Smooth muscle cell (in vitro differentiated cells): ENCODE results near the gene PTRH1. TPM values are rescaled to one million over a fixed set of nuclear protein-coding genes. Genes with fewer than 3 reads are reported as not detected.

ENCODE experiments used
- DNase-seq: peaks from one replicate; lab custom pipeline; 2025; ENCODE audit not compliant: unreplicated experiment; lab: John Stamatoyannopoulos, UW
- H2AFZ ChIP-seq: fragments of 200-600 bp; sonication (generic); 2 replicates; pipeline ENCODE4 v1.6.0; 2016; ENCODE audit warnings: antibody characterized with exemption, low read depth, mild to moderate bottlenecking
- H3F3A ChIP-seq: fragments of 200-600 bp; sonication (generic); 2 replicates; pipeline ENCODE4 v1.6.0; 2017; ENCODE audit warnings: antibody characterized with exemption, low read depth
- H3K27ac ChIP-seq: fragments of 200-600 bp; sonication (generic); 2 replicates; pipeline ENCODE4 v1.5.1; 2016; ENCODE audit warnings: low read depth, mild to moderate bottlenecking
- H3K27me3 ChIP-seq: fragments of 200-600 bp; sonication (generic); 2 replicates; pipeline ENCODE4 v1.6.1; 2016; ENCODE audit warnings: low read depth, mild to moderate bottlenecking
- H3K36me3 ChIP-seq: fragments of 200-600 bp; sonication (generic); 2 replicates; pipeline ENCODE4 v1.5.1; 2016; ENCODE audit warnings: low read depth
- H3K4me1 ChIP-seq: fragments of 200-600 bp; sonication (generic); 2 replicates; pipeline ENCODE4 v1.5.1; 2016; ENCODE audit warnings: low read depth
- H3K4me2 ChIP-seq: fragments of 200-600 bp; sonication (generic); 2 replicates; pipeline ENCODE4 v1.6.0; 2016; ENCODE audit warnings: mild to moderate bottlenecking
- H3K4me3 ChIP-seq: fragments of 200-600 bp; sonication (generic); 2 replicates; pipeline ENCODE4 v1.5.1; 2016; ENCODE audit warnings: mild to moderate bottlenecking
- H3K79me2 ChIP-seq: fragments of 200-600 bp; sonication (generic); 2 replicates; pipeline ENCODE4 v1.6.0; 2016; ENCODE audit warnings: low read depth, mild to moderate bottlenecking
- H3K9ac ChIP-seq: fragments of 200-600 bp; sonication (generic); 2 replicates; pipeline ENCODE4 v1.6.0; 2016; ENCODE audit warnings: low read depth
- H3K9me3 ChIP-seq: fragments of 200-600 bp; sonication (generic); replicated peaks from 2 replicates; pipeline ENCODE4 v1.5.1; 2016; ENCODE audit warnings: low read depth
- H4K20me1 ChIP-seq: fragments of 200-600 bp; sonication (generic); 2 replicates; pipeline ENCODE4 v1.6.0; 2016; ENCODE audit warnings: low read depth
- WGBS: methylation state at CpG from one replicate; pipeline ENCODE4 v1.1.7; 2016; ENCODE audit warnings: low lambda C conversion rate; 5-methylcytosine and 5-hydroxymethylcytosine counted together
- polyA plus RNA-seq: library from polyadenylated mRNA; unstranded; fragments of >200 nt; fragmentation: Nextera tagmentation; extraction: Ambion mirVana; gene quantifications from 2 replicates; pipeline ENCODE4 v1.2.1, GENCODE V29; 2016
- total RNA-seq: library from RNA; depleted of rRNA; stranded (reverse); fragments of >200 nt; gene quantifications from 2 replicates; pipeline ENCODE4 v1.2.3, GENCODE V29; 2014
- TF ChIP-seq, protein P1 (sequence below): fragments of 200-600 bp; sonication (generic); IDR thresholded peaks from 2 replicates; pipeline ENCODE4 v1.5.1; 2017; ENCODE audit warnings: borderline replicate concordance, mild to moderate bottlenecking, antibody characterized with exemption; ENCODE audit not compliant: insufficient read depth, poor library complexity, severe bottlenecking

PTRH1 gene
- total and polyA plus RNA-seq, 2 experiments from 2014 or later: 11.9 to 33.8 TPM

DNA sequence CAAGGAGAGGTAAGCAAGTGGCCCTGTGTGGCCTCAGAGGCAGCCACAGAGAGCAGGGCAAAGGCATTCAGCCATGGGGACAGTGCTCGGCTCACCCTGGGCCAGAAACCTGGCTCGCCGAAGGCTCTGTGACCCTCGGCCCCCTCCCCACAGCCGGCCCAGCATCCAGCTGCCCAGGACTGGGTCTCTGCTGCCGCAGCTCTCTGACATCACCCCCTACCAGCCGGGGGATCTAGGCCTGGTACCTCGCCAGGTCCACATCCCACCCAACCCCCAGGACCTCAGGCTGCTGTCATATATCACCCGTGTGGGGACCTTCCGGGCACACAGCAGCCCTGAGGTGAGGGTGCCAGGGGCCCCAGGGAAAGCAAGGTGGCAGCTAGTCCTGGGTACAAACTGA is 2.6 kb downstream of the PTRH1 start:
- no peaks in the 10 kb centered on the region for H3K79me2 ChIP-seq
- no peaks in the 10 kb centered on the region for H4K20me1 ChIP-seq
- H3F3A ChIP-seq: no peaks in the 10 kb centered on the region
- TF ChIP-seq, protein P1, sequence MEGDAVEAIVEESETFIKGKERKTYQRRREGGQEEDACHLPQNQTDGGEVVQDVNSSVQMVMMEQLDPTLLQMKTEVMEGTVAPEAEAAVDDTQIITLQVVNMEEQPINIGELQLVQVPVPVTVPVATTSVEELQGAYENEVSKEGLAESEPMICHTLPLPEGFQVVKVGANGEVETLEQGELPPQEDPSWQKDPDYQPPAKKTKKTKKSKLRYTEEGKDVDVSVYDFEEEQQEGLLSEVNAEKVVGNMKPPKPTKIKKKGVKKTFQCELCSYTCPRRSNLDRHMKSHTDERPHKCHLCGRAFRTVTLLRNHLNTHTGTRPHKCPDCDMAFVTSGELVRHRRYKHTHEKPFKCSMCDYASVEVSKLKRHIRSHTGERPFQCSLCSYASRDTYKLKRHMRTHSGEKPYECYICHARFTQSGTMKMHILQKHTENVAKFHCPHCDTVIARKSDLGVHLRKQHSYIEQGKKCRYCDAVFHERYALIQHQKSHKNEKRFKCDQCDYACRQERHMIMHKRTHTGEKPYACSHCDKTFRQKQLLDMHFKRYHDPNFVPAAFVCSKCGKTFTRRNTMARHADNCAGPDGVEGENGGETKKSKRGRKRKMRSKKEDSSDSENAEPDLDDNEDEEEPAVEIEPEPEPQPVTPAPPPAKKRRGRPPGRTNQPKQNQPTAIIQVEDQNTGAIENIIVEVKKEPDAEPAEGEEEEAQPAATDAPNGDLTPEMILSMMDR: no peak
- no peaks in the 10 kb centered on the region for H3K27me3 ChIP-seq
- no peak overlapping the region for H3K9ac ChIP-seq
- no peak overlapping the region for H3K27ac ChIP-seq
- peaks cover 11% of the 10 kb centered on the region for H3K4me1 ChIP-seq
- no peak overlapping the region for H3K4me2 ChIP-seq
- H2AFZ ChIP-seq: no peak overlapping the region
- H3K36me3 ChIP-seq: no peaks in the 10 kb centered on the region
- DNase-seq: no peak
- no peaks in the 10 kb centered on the region for H3K9me3 ChIP-seq
- WGBS: 98% methylated on average over 10 of the region's 10 CpGs
- H3K4me3 ChIP-seq: no peak overlapping the region

- Histone ChIP-seq H3K4me3 (no peak overlapping the region), H3K4me2 (no peak overlapping the region), H3K79me2 (no peaks in the 10 kb centered on the region), H3F3A (no peaks in the 10 kb centered on the region), H3K36me3 (no peaks in the 10 kb centered on the region), H3K4me1 (peaks cover 11% of the 10 kb centered on the region), H3K9ac (no peak overlapping the region), H3K27me3 (no peaks in the 10 kb centered on the region), H3K27ac (no peak overlapping the region), H3K9me3 (no peaks in the 10 kb centered on the region), H2AFZ (no peak overlapping the region), H4K20me1 (no peaks in the 10 kb centered on the region)
- DNase-seq: no peak
- 85% methylated on average over 11 of the region's 11 CpGs for WGBS
- TF ChIP-seq, protein P1: no peak
Observed at GRCh38 chr9:127712371-127712770, 3.1 kb downstream of the PTRH1 start.

DNA sequence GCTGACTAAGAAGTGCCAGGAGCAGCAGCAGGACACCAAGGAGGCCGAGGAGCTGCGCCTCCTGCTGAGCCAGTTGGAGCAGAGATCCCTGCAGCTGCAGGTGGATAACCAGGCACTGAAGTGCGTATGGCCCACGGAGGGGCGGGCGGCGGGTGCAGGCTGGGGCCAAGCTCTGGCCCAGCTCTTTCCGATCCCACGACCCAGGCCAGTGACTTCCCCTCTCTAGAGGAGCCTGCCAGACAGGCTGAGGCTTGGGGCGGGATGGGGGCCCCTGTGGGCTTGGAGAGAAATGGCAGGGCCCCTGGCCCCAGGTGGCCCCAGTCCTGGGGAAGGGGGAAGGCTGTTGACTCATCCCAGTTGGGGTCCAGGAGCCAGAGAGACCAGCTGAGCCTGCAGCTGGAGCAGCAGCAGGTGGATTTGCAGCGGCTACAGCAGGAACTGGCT is 3.6 kb downstream of the PTRH1 start:
- no peak for DNase-seq
- Histone ChIP-seq H3K79me2 (no peaks in the 10 kb centered on the region), H2AFZ (no peak overlapping the region), H3K9me3 (no peaks in the 10 kb centered on the region), H4K20me1 (no peaks in the 10 kb centered on the region), H3K4me3 (no peak overlapping the region), H3K27me3 (no peaks in the 10 kb centered on the region), H3K4me1 (peaks cover 11% of the 10 kb centered on the region), H3K9ac (no peak overlapping the region), H3K27ac (no peak overlapping the region), H3K36me3 (no peaks in the 10 kb centered on the region), H3K4me2 (no peak overlapping the region), H3F3A (no peaks in the 10 kb centered on the region)
- TF ChIP-seq, protein P1: no peak
- 81% methylated on average over 11 of the region's 11 CpGs for WGBS

- TF ChIP-seq, protein P1: no peak
- Histone ChIP-seq H4K20me1 (no peaks in the 10 kb centered on the region), H3K27ac (no peak overlapping the region), H3F3A (no peaks in the 10 kb centered on the region), H3K4me1 (peaks cover 11% of the 10 kb centered on the region), H3K27me3 (no peaks in the 10 kb centered on the region), H3K9me3 (no peaks in the 10 kb centered on the region), H3K79me2 (no peaks in the 10 kb centered on the region), H2AFZ (no peak overlapping the region), H3K36me3 (no peaks in the 10 kb centered on the region), H3K9ac (no peak overlapping the region), H3K4me3 (no peak overlapping the region), H3K4me2 (no peak overlapping the region)
- DNase-seq: no peak
- 96% methylated on average over 9 of the region's 9 CpGs for WGBS
Observed at GRCh38 chr9:127711226-127711701, 4.2 kb downstream of the PTRH1 start.
